Thyroid gland (tissue), 4 donors: ENCODE data around the gene EPHB3. TPM values are rescaled to one million over a fixed set of nuclear protein-coding genes. Genes with fewer than 3 reads are reported as not detected.
"Not testable (repeated sequence)": the region's sequence is repeated elsewhere in the genome, so short reads cannot be mapped to it uniquely, and the experiment has no call there.

Source experiments
- DNase-seq, 2 donors: peaks; one replicate each; pipeline ENCODE4 v3.0.0-alpha.2; 2019
- H3K27ac ChIP-seq, 3 donors: fragments of 200-600 bp; sonication (generic); 1 replicate in 2 of 3; 2 replicates in 1 of 3; pipeline ENCODE4 v1.5.1; 2016 to 2019; ENCODE audit warnings: mild to moderate bottlenecking in 1 of 3, moderate library complexity in 1 of 3
- H3K27me3 ChIP-seq: fragments of 200-600 bp; sonication (generic); one replicate; pipeline ENCODE4 v1.5.1; 2019
- H3K36me3 ChIP-seq, 2 donors: fragments of 200-600 bp; sonication (generic); one replicate each; pipeline ENCODE4 v1.5.1; 2016 to 2019
- H3K4me1 ChIP-seq, 2 donors: fragments of 200-600 bp; sonication (generic); one replicate each; pipeline ENCODE4 v1.5.1; 2017 to 2019
- H3K4me3 ChIP-seq, 3 donors: fragments of 200-600 bp; sonication (generic); replicated peaks in 1 of 3; 1 replicate in 2 of 3; 2 replicates in 1 of 3; pipeline ENCODE4 v1.5.1; 2016; ENCODE audit warnings: mild to moderate bottlenecking in 1 of 3
- H3K9me3 ChIP-seq: fragments of 200-600 bp; sonication (generic); one replicate; pipeline ENCODE4 v1.5.1; 2017
- POLR2A ChIP-seq, 2 donors: fragments of 450-650 bp; IDR thresholded peaks; one replicate each; pipeline ENCODE4 v1.6.1; 2017; ENCODE audit warnings: antibody characterized with exemption in 2 of 2, mild to moderate bottlenecking in 2 of 2, moderate library complexity in 1 of 2
- WGBS, 2 donors: methylation state at CpG; one replicate each; pipeline ENCODE4 v1.1.5; 2017; 5-methylcytosine and 5-hydroxymethylcytosine counted together
- intact Hi-C: fragments of 100-400 bp; cut with DNase I; formaldehyde crosslinking; loops from one replicate; pipeline ENCODE4 v1.15.1; 2023
- total RNA-seq, 4 donors: library from RNA; depleted of rRNA; stranded (reverse); fragments of >200 nt; gene quantifications; one replicate each; pipeline ENCODE4 v1.2.3, GENCODE V29; 2016
- TF ChIP-seq, protein P1 (sequence below), 6 experiments: fragments of 200-600 bp in 3 of 6; fragments of 450-650 bp in 3 of 6; sonication (generic) in 3 of 6; IDR thresholded peaks; one replicate each; pipeline ENCODE4 v1.5.1; 2016 to 2019; ENCODE audit warnings: antibody characterized with exemption in 6 of 6, mild to moderate bottlenecking in 2 of 6, inconsistent platforms in 1 of 6, moderate library complexity in 1 of 6

The EPHB3 gene
- total RNA-seq, 4 donors from 2014 or later: 0.46 to 2.7 (median 1.1) TPM

DNA sequence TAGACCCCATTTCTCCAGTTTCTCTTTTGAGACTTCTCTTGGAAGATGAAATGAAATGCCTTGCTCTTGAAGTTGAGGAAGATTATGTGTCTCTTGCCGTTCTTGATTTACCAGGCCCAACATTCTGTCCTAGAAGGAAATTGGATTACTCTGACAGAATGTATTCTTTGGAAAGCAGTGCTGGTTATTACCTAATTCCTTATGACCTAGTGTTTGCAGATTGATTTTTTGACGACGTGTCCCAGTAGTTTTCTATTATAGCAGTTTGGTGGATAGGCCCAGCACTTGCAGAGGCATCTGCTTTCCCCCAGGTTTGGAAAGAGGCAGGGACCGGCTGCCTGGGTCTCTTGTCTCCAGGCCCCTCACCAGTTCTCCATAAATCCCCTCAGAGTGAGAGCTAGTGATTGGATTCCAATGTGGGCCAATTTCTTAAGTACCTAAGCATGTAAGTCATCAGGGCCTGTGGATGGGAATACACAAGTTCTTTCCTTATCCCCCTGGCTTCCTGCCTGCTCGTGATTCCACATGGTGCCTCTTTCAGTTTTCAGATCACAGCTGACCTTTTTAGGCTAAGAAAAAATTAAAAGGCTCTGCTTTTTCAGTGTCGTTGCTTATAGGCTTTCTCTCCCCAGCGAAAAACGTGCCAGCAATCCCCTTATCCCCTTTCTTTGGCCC lies 50.2 kb downstream of the EPHB3 start:
- Histone ChIP-seq H3K9me3 (no peaks in the 10 kb centered on the region), H3K27ac (no peak overlapping the region), H3K36me3 (no peaks in the 10 kb centered on the region), H3K4me1 (no peaks in the 10 kb centered on the region), H3K4me3 (no peak overlapping the region), H3K27me3 (no peaks in the 10 kb centered on the region)
- TF ChIP-seq, protein P1, sequence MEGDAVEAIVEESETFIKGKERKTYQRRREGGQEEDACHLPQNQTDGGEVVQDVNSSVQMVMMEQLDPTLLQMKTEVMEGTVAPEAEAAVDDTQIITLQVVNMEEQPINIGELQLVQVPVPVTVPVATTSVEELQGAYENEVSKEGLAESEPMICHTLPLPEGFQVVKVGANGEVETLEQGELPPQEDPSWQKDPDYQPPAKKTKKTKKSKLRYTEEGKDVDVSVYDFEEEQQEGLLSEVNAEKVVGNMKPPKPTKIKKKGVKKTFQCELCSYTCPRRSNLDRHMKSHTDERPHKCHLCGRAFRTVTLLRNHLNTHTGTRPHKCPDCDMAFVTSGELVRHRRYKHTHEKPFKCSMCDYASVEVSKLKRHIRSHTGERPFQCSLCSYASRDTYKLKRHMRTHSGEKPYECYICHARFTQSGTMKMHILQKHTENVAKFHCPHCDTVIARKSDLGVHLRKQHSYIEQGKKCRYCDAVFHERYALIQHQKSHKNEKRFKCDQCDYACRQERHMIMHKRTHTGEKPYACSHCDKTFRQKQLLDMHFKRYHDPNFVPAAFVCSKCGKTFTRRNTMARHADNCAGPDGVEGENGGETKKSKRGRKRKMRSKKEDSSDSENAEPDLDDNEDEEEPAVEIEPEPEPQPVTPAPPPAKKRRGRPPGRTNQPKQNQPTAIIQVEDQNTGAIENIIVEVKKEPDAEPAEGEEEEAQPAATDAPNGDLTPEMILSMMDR (IDR thresholded peaks at IDR 0.05): no peak
- no peak for TF ChIP-seq POLR2A (IDR thresholded peaks at IDR 0.05)
- no peak for DNase-seq
- 91% methylated on average over 8 of the region's 8 CpGs for WGBS, 2 donors
- intact Hi-C loops: no loop called here

- Histone ChIP-seq H3K27me3 (no peaks in the 10 kb centered on the region), H3K36me3 (no peaks in the 10 kb centered on the region), H3K9me3 (no peaks in the 10 kb centered on the region), H3K4me3 (no peak overlapping the region), H3K4me1 (no peaks in the 10 kb centered on the region), H3K27ac (no peak overlapping the region)
- 95 to 100% methylated on average over 1 of the region's 1 CpG for WGBS, 2 donors
- intact Hi-C loops: no loop called here
- DNase-seq: no peak
- no peak for TF ChIP-seq POLR2A (IDR thresholded peaks at IDR 0.05)
- TF ChIP-seq, protein P1 (IDR thresholded peaks at IDR 0.05): no peak
Measured at GRCh38 chr3:184615396-184615795, 53.8 kb downstream of the EPHB3 start.

GRCh38 chr3:184616436-184616835 lies 54.9 kb downstream of the EPHB3 start:
- Histone ChIP-seq H3K27me3 (no peaks in the 10 kb centered on the region), H3K4me3 (no peak overlapping the region), H3K9me3 (no peaks in the 10 kb centered on the region), H3K4me1 (no peaks in the 10 kb centered on the region), H3K27ac (no peak overlapping the region), H3K36me3 (no peaks in the 10 kb centered on the region)
- 90 to 91% methylated on average over 5 of the region's 5 CpGs for WGBS, 2 donors
- no peak for DNase-seq
- TF ChIP-seq, protein P1 (IDR thresholded peaks at IDR 0.05): no peak
- no peak for TF ChIP-seq POLR2A (IDR thresholded peaks at IDR 0.05)
- intact Hi-C loops: no loop called here

- H3K27ac ChIP-seq, H3K36me3 ChIP-seq, H3K4me1 ChIP-seq, H3K4me3 ChIP-seq, DNase-seq, H3K27me3 ChIP-seq, intact Hi-C loops, H3K9me3 ChIP-seq: not testable (repeated sequence)
- 91 to 97% methylated on average over 4 of the region's 4 CpGs for WGBS, 2 donors
Measured at GRCh38 chr3:184617306-184617705, 55.7 kb downstream of the EPHB3 start.

- Histone ChIP-seq H3K4me3 (no peak overlapping the region), H3K36me3 (no peaks in the 10 kb centered on the region), H3K4me1 (no peaks in the 10 kb centered on the region), H3K9me3 (no peaks in the 10 kb centered on the region), H3K27me3 (no peaks in the 10 kb centered on the region), H3K27ac (no peak overlapping the region)
- TF ChIP-seq POLR2A (IDR thresholded peaks at IDR 0.05): no peak
- TF ChIP-seq, protein P1 (IDR thresholded peaks at IDR 0.05): no peak
- WGBS, 2 donors: 58% methylated on average over 7 of the region's 7 CpGs
- intact Hi-C loops: no loop called here
- DNase-seq: no peak
Measured at GRCh38 chr3:184618811-184619210, 57.2 kb downstream of the EPHB3 start.
